Lower leg skin (tissue), 3 donors: ENCODE results near the gene A2M.

Experiments used
- CTCF ChIP-seq, 3 donors: fragments of 450-650 bp; IDR thresholded peaks; one replicate each; pipeline ENCODE4 v1.5.1; 2016; ENCODE audit warnings: antibody characterized with exemption in 3 of 3, mild to moderate bottlenecking in 3 of 3, moderate library complexity in 2 of 3
- POLR2A ChIP-seq, 2 donors: fragments of 450-650 bp; IDR thresholded peaks; one replicate each; pipeline ENCODE4 v1.6.1; 2016 to 2017; ENCODE audit warnings: antibody characterized with exemption in 2 of 2, mild to moderate bottlenecking in 1 of 2, moderate library complexity in 1 of 2

DNA sequence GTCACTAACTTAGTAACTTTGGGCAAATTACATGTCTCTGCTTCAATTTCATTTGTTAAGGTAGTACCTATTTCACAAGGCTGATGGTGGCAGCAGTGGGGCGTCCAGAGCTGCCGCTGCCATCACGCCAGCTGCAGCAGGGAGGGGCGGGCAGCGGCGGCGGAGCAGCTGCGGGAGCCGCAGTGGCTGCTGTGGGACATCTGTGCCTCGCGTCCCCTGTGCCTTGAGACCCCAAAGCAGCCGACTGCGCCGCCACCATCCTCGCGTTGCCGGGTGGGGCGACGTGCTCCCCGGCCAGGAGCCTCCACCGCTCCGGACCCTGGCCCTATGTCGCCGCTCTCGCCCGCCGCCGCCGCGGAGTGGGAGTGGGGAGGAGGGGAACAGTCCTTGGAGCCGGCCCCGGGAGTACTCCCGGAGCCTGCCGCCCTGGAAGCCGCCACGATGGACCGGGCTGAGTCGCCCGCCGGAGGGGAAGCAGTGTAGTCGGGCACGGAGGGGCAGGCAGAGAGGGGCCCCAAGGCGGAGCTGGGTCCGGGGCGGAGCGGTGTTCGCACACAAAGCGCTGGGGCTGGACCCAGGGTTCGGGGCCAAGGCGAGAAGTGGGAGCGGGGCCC is 51.4 kb downstream of the A2M start:
- no peak for TF ChIP-seq CTCF (IDR thresholded peaks at IDR 0.05)
- no peak for TF ChIP-seq POLR2A (IDR thresholded peaks at IDR 0.05)
